K562 (cell line): ENCODE results near the gene RNF227. TPM values are rescaled to one million over a fixed set of nuclear protein-coding genes. Genes with fewer than 3 reads are reported as not detected.

Experiments
- BACH1 ChIP-seq: fragments of 200-800 bp; sonication (Bioruptor generic); IDR thresholded peaks from 2 replicates; pipeline ENCODE4 v1.6.1; 2016; ENCODE audit warnings: missing genetic modification characterization, missing compliant biosample characterization
- CBX3 ChIP-seq, 2 experiments: IDR thresholded peaks; 1 replicate in 1 of 2; 2 replicates in 1 of 2; pipeline ENCODE4 v1.6.1; 2012; ENCODE audit warnings: inconsistent platforms in 2 of 2, low read length in 2 of 2, borderline replicate concordance in 1 of 2, control low read depth in 1 of 2
- FOXM1 ChIP-seq, 2 experiments: fragments of 450-650 bp in 1 of 2; sonication (generic) in 1 of 2; formaldehyde crosslinking in 1 of 2; IDR thresholded peaks; 2 replicates each; pipeline versions ENCODE4 v1.6.1 to v1.9.0; 2017 to 2022; ENCODE audit warnings: low read depth in 2 of 2, mild to moderate bottlenecking in 2 of 2, missing genetic modification reagents in 1 of 2, moderate library complexity in 1 of 2
- RNF2 ChIP-seq: sonication (generic); IDR thresholded peaks from 2 replicates; pipeline ENCODE4 v1.6.1; 2016
- U2AF1 ChIP-seq: fragments of 200-400 bp; formaldehyde crosslinking; optimal IDR thresholded peaks from 2 replicates; pipeline ENCODE3; 2017; ENCODE audit warnings: mild to moderate bottlenecking, low read depth, low read length, moderate library complexity
- ZBTB34 ChIP-seq: fragments of 250-450 bp; sonication (Bioruptor Pico); IDR thresholded peaks from 2 replicates; pipeline ENCODE4 v1.8.0; 2021; ENCODE audit warnings: mild to moderate bottlenecking, moderate library complexity
- ZC3H11A ChIP-seq: IDR thresholded peaks from 2 replicates; pipeline ENCODE4 v1.6.1; 2012; ENCODE audit warnings: low read depth, low read length, improper control_type of control experiment
- polyA plus RNA-seq, 8 experiments: library from polyadenylated mRNA; depleted of rRNA in 4 of 8; stranded (reverse) in 5 of 8; unstranded in 3 of 8; fragments of >200 nt; fragmentation: Nextera tagmentation in 2 of 8; fragmentation: Illumina TruSeq in 1 of 8; extraction: Ambion mirVana in 2 of 8; extraction: Trizol in 1 of 8; gene quantifications; 2 replicates each; pipeline versions ENCODE4 v1.2.1 to v1.2.3, GENCODE V29; 2011 to 2014; ENCODE audit warnings: inconsistent platforms in 1 of 8, missing spikeins in 1 of 8
- total RNA-seq, 7 experiments: library from RNA; depleted of rRNA in 6 of 7; stranded (reverse); fragments of >200 nt in 6 of 7; fragmentation: Illumina TruSeq in 2 of 7; extraction: Trizol in 2 of 7; gene quantifications; 2 replicates each; pipeline versions ENCODE4 v1.2.1 to v1.2.3, GENCODE V29; 2011 to 2021; ENCODE audit warnings: low replicate concordance in 1 of 7
- TF ChIP-seq, protein P1 (sequence below), 2 experiments: fragments of 450-650 bp; formaldehyde crosslinking in 1 of 2; IDR thresholded peaks; 2 replicates each; pipeline versions ENCODE4 v1.4.0 to v1.6.1; 2014 to 2020; ENCODE audit warnings: mild to moderate bottlenecking in 2 of 2, borderline replicate concordance in 1 of 2, low read depth in 1 of 2
- TF ChIP-seq, protein P2 (sequence below): fragments of 450-650 bp; conservative IDR thresholded peaks from 2 replicates; pipeline ENCODE4 v1.6.1; 2016; ENCODE audit warnings: missing genetic modification characterization, low read depth, mild to moderate bottlenecking, missing compliant biosample characterization, moderate library complexity
- TF ChIP-seq, protein P3 (sequence below): sonication (generic); formaldehyde crosslinking; IDR thresholded peaks from 2 replicates; pipeline ENCODE4 v1.9.0; 2022; ENCODE audit warnings: mild to moderate bottlenecking, missing genetic modification reagents
- TF ChIP-seq, protein P4 (sequence below), 2 experiments: fragments of 450-650 bp; IDR thresholded peaks; 2 replicates each; pipeline ENCODE4 v1.6.1; 2016

RNF227 gene
- total and polyA plus RNA-seq, 9 of the 15 experiments (the other 6 are each of a cell fraction or from before 2014, with no cell fraction given): 1.1 to 6.7 (median 2.3) TPM

- TF ChIP-seq, protein P1, sequence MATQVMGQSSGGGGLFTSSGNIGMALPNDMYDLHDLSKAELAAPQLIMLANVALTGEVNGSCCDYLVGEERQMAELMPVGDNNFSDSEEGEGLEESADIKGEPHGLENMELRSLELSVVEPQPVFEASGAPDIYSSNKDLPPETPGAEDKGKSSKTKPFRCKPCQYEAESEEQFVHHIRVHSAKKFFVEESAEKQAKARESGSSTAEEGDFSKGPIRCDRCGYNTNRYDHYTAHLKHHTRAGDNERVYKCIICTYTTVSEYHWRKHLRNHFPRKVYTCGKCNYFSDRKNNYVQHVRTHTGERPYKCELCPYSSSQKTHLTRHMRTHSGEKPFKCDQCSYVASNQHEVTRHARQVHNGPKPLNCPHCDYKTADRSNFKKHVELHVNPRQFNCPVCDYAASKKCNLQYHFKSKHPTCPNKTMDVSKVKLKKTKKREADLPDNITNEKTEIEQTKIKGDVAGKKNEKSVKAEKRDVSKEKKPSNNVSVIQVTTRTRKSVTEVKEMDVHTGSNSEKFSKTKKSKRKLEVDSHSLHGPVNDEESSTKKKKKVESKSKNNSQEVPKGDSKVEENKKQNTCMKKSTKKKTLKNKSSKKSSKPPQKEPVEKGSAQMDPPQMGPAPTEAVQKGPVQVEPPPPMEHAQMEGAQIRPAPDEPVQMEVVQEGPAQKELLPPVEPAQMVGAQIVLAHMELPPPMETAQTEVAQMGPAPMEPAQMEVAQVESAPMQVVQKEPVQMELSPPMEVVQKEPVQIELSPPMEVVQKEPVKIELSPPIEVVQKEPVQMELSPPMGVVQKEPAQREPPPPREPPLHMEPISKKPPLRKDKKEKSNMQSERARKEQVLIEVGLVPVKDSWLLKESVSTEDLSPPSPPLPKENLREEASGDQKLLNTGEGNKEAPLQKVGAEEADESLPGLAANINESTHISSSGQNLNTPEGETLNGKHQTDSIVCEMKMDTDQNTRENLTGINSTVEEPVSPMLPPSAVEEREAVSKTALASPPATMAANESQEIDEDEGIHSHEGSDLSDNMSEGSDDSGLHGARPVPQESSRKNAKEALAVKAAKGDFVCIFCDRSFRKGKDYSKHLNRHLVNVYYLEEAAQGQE (IDR thresholded peaks at IDR 0.05; ENCODE audit: borderline replicate concordance): no peak
- TF ChIP-seq, protein P1 (CRISPR knock-in tag; IDR thresholded peaks at IDR 0.05; ENCODE audit: low read depth): no peak
- TF ChIP-seq RNF2: 0 out of 2 replicates have a peak, but pooled peaks have one; percentile 15
- no peak for TF ChIP-seq BACH1
- TF ChIP-seq, protein P2, sequence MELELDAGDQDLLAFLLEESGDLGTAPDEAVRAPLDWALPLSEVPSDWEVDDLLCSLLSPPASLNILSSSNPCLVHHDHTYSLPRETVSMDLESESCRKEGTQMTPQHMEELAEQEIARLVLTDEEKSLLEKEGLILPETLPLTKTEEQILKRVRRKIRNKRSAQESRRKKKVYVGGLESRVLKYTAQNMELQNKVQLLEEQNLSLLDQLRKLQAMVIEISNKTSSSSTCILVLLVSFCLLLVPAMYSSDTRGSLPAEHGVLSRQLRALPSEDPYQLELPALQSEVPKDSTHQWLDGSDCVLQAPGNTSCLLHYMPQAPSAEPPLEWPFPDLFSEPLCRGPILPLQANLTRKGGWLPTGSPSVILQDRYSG (tag): peak; percentile 68
- no peak for TF ChIP-seq ZBTB34 (CRISPR knock-in tag)
- no peak for TF ChIP-seq ZC3H11A
- TF ChIP-seq, protein P3, sequence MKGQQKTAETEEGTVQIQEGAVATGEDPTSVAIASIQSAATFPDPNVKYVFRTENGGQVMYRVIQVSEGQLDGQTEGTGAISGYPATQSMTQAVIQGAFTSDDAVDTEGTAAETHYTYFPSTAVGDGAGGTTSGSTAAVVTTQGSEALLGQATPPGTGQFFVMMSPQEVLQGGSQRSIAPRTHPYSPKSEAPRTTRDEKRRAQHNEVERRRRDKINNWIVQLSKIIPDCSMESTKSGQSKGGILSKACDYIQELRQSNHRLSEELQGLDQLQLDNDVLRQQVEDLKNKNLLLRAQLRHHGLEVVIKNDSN (CRISPR knock-in tag): no peak
- TF ChIP-seq, protein P4, sequence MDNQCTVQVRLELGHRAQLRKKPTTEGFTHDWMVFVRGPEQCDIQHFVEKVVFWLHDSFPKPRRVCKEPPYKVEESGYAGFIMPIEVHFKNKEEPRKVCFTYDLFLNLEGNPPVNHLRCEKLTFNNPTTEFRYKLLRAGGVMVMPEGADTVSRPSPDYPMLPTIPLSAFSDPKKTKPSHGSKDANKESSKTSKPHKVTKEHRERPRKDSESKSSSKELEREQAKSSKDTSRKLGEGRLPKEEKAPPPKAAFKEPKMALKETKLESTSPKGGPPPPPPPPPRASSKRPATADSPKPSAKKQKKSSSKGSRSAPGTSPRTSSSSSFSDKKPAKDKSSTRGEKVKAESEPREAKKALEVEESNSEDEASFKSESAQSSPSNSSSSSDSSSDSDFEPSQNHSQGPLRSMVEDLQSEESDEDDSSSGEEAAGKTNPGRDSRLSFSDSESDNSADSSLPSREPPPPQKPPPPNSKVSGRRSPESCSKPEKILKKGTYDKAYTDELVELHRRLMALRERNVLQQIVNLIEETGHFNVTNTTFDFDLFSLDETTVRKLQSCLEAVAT (IDR thresholded peaks at IDR 0.05): peak in 1 of 2 experiments; percentile 63; a peak in 1 of 4 replicates
- TF ChIP-seq U2AF1: no peak
- no peak for TF ChIP-seq CBX3 (IDR thresholded peaks at IDR 0.05; ENCODE audit: borderline replicate concordance in 1 of 2, low read length in 2 of 2)
- TF ChIP-seq FOXM1 (IDR thresholded peaks at IDR 0.05; ENCODE audit: low read depth): no peak
- no peak for TF ChIP-seq FOXM1 (CRISPR knock-in tag; IDR thresholded peaks at IDR 0.05; ENCODE audit: low read depth)
Measured at GRCh38 chr17:7931709-7932482, 15.8 kb upstream of the RNF227 start, which contains the start of the genes CNTROB and TRAPPC1 (continued).
